GM18517 (cell line): ENCODE measurements around the gene ZNF101.
A peak's percentile ranks its signal among the peaks of the same experiment; 100 is the strongest.

Experiments used
- ATAC-seq: cut with Tn5 transposase; IDR thresholded peaks from one replicate; pipeline ENCODE4 v1.9.1; 2021; ENCODE audit warnings: mild to moderate bottlenecking, moderate library complexity; ENCODE audit not compliant: unreplicated experiment

ZNF101 gene

DNA sequence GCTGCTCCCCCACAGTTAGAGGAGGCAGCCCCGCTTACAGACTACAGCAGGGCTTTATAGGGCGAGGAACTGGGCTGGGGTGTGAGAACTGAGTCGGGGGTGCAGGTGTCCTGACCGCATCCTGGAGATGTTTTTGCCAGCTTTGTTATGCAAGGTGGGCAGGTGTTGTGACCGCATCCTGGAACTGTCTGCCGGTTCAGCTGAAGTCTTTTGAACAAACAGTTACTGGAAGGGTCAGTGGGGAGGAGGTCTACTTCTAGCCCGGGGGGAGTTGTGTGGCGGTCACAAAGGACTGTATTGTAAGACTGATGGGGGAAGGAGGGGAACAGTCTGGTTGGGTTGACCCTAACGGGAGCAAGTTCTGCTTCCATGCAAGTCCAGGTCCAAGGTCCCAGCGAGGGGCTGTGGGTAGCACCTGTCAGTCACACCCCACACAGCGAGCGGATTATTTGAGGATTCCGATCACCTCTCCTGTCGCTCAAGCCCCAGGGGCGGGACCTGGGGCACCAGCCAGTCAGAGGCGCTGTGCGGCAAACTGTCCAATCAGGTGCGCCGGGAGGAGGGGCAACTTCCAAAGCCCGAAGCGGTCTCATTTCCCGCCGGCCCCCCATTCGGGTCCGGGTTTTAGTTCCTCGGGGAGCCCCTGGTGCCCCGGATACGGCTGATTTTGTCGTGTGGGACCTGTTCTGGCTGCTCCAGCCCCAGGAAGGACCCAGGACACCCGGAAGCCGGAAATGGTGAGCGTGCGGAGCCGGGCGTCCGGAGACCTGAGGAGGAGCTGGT, at the start of gene ZNF101:
Gene ZNF101 (plus strand): TSS at position 610 of the 783 bp plus-strand sequence. CDS start 125 bp downstream, at position 735.
- peak; percentile 56 for ATAC-seq

GRCh38 chr19:19619181-19619848, 49.3 kb upstream of the ZNF101 start:
- ATAC-seq, result no peak

- ATAC-seq, result no peak
Observed at GRCh38 chr19:19619849-19620210, 48.8 kb upstream of the ZNF101 start.

DNA sequence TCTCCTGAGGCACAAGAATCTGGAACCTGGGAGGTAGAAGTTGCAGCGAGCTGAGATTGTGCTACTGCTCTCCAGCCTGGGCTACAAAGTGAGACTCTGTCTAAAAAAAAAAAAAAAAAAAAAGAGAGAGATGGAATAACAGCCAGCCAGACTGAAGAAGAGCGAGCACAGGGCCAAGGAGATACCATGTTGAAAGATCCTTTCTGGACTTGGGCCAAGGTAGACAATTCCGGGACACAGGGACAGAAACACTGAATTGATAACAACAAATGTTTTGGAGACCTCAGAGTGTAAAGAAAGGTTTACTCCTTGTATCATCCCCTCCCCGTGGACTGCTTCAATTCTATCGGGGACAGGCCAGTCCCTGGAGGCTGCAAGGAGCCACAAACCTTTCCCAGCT, 45.3 kb upstream of the ZNF101 start:
- ATAC-seq, result no peak

DNA sequence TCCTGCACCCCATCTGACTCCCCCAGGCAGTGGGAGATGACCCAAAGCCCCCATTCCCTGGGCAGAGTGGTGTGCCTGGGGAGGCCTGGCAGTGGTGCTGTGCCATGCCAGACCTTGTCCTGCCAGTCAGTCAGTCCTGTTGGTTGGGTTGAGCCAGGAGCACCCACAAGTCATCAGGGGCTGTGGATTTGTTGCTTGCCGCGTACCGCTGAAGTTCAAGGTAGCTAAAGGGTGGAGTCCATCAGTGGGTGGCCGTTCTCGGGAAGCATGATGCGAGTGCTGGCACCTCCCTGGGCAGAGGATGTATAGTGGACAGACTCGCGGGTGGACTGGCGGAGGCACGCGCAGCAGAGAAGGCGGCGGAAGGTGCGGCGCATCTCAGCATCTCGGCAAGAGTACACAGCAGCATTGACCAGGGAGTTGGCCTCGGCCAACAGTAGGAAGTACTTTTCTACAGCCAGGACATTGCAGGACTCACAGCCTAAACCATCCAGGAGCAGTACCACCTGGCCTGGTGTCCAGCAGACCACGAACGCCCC, 44.5 kb upstream of the ZNF101 start:
- ATAC-seq, result no peak

DNA sequence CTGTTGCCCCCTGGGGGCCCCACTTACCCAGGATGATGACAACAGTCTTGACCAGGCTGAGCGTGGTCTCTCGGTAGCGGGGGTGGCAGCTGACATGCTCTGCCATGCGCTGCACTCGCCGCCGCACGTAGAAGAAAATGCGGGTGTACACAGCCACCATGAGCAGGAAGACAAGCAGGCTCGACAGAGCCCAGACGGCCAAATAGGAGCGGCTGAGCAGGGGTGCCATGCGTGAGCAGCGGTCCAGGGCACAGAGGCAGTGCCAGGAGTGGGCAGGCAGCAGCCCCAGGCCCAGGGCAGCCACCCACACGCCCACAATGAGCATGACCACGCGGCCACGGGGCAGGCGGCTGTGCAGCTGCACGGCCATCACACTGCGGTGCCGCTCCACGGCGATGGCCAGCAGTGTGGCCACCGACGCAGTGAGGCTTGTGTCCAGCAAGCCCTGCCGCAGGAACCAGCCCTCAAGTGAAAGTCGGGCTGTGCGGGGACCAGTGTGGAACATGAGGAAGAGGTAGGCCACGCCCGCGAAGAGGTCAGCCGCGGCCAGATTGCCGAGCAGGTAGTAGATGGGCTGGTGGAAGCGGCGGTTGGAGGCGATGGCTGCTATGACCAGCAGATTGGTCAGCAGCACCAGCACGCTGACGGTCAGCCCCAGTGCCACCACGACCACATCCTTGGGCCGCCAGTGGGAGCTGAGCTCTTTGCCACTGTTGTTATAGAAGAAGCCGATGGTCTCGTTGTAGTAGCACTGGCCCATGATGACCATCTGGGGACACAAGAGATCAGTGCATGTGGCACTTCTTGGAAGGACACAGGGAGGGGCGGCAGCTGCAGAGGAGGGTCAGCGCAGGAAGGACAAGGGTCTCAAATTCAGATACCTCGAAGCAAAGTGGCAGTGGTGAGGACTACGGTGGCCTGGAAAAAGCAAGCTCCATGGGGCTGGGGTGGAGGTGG, 41.8 kb upstream of the ZNF101 start:
- ATAC-seq, result no peak

GRCh38 chr19:19627621-19628500, 40.8 kb upstream of the ZNF101 start, which contains the start of gene LPAR2:
TSS of gene LPAR2 (minus strand) at chr19:19628220. CDS start at chr19:19627275, 945 bp downstream.
- no peak for ATAC-seq

- ATAC-seq, result no peak
Observed at GRCh38 chr19:19628501-19629134, 40.0 kb upstream of the ZNF101 start.

- no peak for ATAC-seq
Observed at GRCh38 chr19:19630062-19630414, 38.6 kb upstream of the ZNF101 start.

DNA sequence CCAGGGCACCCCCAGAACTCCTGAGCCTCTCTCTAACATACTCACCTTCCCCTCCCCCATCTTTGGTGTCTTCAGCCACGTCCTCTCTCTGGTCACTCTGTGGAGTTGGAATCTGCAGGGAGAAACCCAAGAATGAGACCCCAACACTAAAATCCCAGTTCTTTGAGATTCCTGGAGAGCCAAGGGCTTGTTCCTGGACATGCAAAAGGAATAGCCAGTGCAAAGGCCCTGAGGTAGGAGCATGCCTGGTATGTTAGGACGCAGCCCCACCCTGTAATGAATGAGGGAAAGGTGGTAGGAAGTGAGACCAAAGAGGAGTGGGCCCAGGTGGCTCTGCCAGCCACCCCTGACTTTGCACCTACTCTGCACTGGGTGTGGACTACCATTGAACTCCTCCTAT, 38.2 kb upstream of the ZNF101 start:
- no peak for ATAC-seq

DNA sequence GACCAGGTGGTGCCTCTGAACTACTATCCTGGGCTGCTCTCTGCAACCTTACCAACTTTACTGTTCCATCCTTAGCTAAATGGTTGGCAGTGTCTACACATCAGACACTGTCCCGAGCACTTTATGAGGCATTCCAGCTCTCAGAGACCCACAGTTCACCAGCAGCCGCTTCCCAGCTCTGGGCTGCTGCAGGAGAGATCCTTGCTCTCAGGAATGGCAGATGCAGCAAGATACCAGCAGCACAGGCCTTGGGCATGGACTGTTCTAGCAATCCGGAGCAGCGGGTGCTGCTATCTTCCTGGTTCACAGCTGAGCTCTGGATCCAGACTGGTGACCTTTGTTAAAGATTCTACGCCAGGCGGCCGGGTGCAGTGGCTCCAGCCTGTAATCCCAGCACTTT, 37.3 kb upstream of the ZNF101 start:
- no peak for ATAC-seq

- ATAC-seq, result no peak
Observed at GRCh38 chr19:19632661-19633060, 36.0 kb upstream of the ZNF101 start.

- no peak for ATAC-seq
Observed at GRCh38 chr19:19633711-19634515, 34.7 kb upstream of the ZNF101 start.

GRCh38 chr19:19634516-19635312, 33.9 kb upstream of the ZNF101 start:
- ATAC-seq, result no peak

- no peak for ATAC-seq
Observed at GRCh38 chr19:19635313-19635702, 33.3 kb upstream of the ZNF101 start.

GRCh38 chr19:19636573-19637185, 32.0 kb upstream of the ZNF101 start:
- ATAC-seq, result no peak

DNA sequence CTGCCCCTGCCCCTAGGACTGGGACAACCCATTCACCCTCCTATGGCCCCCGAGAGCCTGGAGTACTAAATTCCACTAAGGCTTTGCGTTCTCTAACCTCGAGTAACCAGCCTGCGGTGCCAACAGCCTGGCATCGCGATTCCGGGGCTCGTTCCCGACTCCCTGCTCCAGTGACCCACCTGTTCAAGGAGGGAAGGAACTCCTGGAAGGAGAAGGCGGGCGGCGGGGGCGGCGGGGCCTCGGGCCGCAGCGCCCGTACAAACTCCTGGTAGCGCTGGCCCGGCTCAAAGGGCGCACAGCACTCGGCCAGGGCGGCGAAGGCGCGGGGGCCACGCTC, 31.5 kb upstream of the ZNF101 start:
- ATAC-seq, result no peak
